CD8-positive, alpha-beta memory T cell (primary cell): ENCODE measurements around the gene LAMC3. TPM values are rescaled to one million over a fixed set of nuclear protein-coding genes. Genes with fewer than 3 reads are reported as not detected.
A peak's percentile ranks its signal among the peaks of the same experiment; 100 is the strongest.

Experiments used
- CTCF ChIA-PET: fragments of 350-600 bp; sonication (Branson Sonifier 250); formaldehyde crosslinking; loops from one replicate; lab custom pipeline; 2021; ENCODE audit warnings: antibody characterized with exemption; lab: Charles Lee
- POLR2A ChIA-PET: fragments of 350-600 bp; sonication (Branson Sonifier 250); formaldehyde crosslinking; loops from one replicate; lab custom pipeline; 2021; ENCODE audit warnings: antibody characterized with exemption; lab: Charles Lee
- DNase-seq, 5 donors: peaks; one replicate each; pipeline versions ENCODE4 v3.0.0 to v3.0.0-alpha.2; 2020 to 2022; ENCODE audit warnings: mixed read lengths in 1 of 5
- H3K27ac ChIP-seq: one replicate; pipeline ENCODE4 v1.7.0; 2013; ENCODE audit warnings: low read depth, mild to moderate bottlenecking, low read length, moderate library complexity
- H3K27me3 ChIP-seq: 2 replicates; pipeline ENCODE4 v1.7.0; 2013; ENCODE audit warnings: low read length, mild to moderate bottlenecking; ENCODE audit not compliant: insufficient read depth, poor library complexity, severe bottlenecking
- H3K36me3 ChIP-seq: 2 replicates; pipeline ENCODE4 v1.7.0; 2013; ENCODE audit warnings: mild to moderate bottlenecking, low read length, moderate library complexity; ENCODE audit not compliant: insufficient read depth
- H3K4me1 ChIP-seq: 2 replicates; pipeline ENCODE4 v1.7.0; 2013; ENCODE audit warnings: mild to moderate bottlenecking, low read length, moderate library complexity; ENCODE audit not compliant: insufficient read depth
- H3K4me3 ChIP-seq: 2 replicates; pipeline ENCODE4 v1.7.0; 2013; ENCODE audit warnings: mild to moderate bottlenecking, low read length
- H3K9me3 ChIP-seq: 2 replicates; pipeline ENCODE4 v1.7.0; 2013; ENCODE audit warnings: mild to moderate bottlenecking, low read length
- H3K27ac Mint-ChIP-seq, 8 donors: one replicate each; pipeline ENCODE4 v1.8.0; 2020 to 2021; ENCODE audit warnings: mixed read lengths in 8 of 8, mild to moderate bottlenecking in 6 of 8, inconsistent platforms in 3 of 8, moderate library complexity in 3 of 8
- H3K27me3 Mint-ChIP-seq, 2 donors: one replicate each; pipeline ENCODE4 v1.8.0; 2020 to 2021; ENCODE audit warnings: mixed read lengths in 2 of 2, mild to moderate bottlenecking in 1 of 2, moderate library complexity in 1 of 2
- H3K36me3 Mint-ChIP-seq, 3 donors: one replicate each; pipeline ENCODE4 v1.8.0; 2020 to 2021; ENCODE audit warnings: mixed read lengths in 3 of 3, inconsistent platforms in 1 of 3, mild to moderate bottlenecking in 1 of 3
- H3K4me1 Mint-ChIP-seq, 3 donors: one replicate each; pipeline ENCODE4 v1.8.0; 2020 to 2021; ENCODE audit warnings: mixed read lengths in 3 of 3, inconsistent platforms in 1 of 3, mild to moderate bottlenecking in 1 of 3
- H3K4me3 Mint-ChIP-seq, 7 donors: one replicate each; pipeline ENCODE4 v1.8.0; 2020 to 2021; ENCODE audit warnings: mixed read lengths in 7 of 7, mild to moderate bottlenecking in 6 of 7, moderate library complexity in 4 of 7, inconsistent platforms in 2 of 7
- H3K9me3 Mint-ChIP-seq, 5 donors: one replicate each; pipeline ENCODE4 v1.8.0; 2020 to 2022; ENCODE audit warnings: mixed read lengths in 5 of 5, mild to moderate bottlenecking in 3 of 5, moderate library complexity in 2 of 5, inconsistent platforms in 1 of 5
- polyA plus RNA-seq: library from polyadenylated mRNA; unstranded; fragments of 300-500 nt; fragmentation: Illumina TruSeq; gene quantifications from one replicate; pipeline ENCODE4 v1.2.3, GENCODE V29; 2021
- total RNA-seq, 2 experiments: library from RNA; stranded (reverse); gene quantifications; one replicate each; pipeline ENCODE4 v1.2.3, GENCODE V29; 2021

Gene LAMC3
- total and polyA plus RNA-seq, 3 experiments from 2014 or later: 0.04 to 0.07 TPM; not detected in 1

DNA sequence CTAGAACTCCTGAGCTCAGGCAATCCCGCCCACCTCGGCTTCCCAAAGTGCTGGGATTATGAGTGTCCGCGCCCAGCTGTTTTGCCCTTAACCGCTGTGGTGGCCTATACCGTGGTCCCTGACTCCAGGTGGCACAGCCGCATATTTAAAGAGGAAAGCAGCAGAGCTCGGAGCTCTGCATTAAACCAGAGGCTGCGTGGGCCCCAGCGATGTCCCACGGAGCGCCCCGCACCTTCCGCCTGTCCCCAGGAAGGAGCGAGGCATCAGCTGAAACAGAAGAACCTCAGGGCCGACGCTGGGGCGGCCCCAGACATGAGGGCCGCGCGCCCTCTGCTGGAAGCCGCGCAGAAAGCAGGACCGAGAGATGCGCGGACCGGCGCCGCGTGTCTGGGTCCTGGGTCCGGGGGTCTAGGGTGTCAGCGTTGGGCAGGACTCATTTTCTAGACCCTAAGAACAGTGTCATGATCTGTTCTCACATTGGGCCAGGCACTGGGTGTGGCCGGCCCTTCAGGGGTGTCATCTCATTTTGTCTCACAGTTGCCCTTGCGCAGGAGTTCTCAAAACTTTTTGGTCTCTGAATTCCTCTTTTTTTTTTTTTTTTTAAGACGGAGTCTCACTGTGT, 37.7 kb downstream of the LAMC3 start:
- peaks cover 27% of the 10 kb centered on the region for H3K27me3 ChIP-seq
- CTCF ChIA-PET: interaction anchor here (0.6 to 2.4 kb wide), 23 partner anchors 9 to 928 kb away, joined by 3 to 24 read pairs (median 4); no protein-coding TSS in a partner anchor

DNA sequence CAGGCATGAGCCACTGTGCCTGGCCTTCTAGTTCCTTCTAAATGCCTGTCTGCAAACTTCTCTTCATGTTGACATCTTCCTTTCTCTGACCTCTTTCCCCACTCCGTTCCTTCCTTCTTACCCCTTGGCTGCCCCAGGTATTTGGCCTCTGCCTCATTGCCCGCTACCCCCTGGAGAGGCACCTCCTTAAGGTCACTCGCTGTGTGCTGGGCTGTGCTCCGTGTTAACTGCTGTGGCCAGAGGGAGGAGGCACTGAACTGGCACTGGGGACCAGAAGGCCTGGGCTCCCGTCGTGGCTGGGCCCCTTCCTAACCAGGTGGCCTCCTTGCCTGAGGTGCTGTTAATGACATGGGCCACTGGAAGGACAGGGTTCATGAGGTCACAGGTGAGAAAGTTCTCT, 39.4 kb downstream of the LAMC3 start:
- Histone ChIP-seq H3K27ac (no peak overlapping the region), H3K9me3 (no peaks in the 10 kb centered on the region), H3K4me3 (no peak overlapping the region), H3K27me3 (peaks cover 40% of the 10 kb centered on the region), H3K4me1 (peaks cover 4% of the 10 kb centered on the region), H3K36me3 (no peaks in the 10 kb centered on the region)
- CTCF ChIA-PET: no interaction called here
- H3K4me1 Mint-ChIP-seq: peaks cover 0 to 5% (median 2%) of the 10 kb centered on the region in 3 donors
- H3K9me3 Mint-ChIP-seq: no peaks in the 10 kb centered on the region
- no peak for DNase-seq
- POLR2A ChIA-PET: no interaction called here
- peaks cover 7 to 14% of the 10 kb centered on the region in 2 donors for H3K27me3 Mint-ChIP-seq
- H3K27ac Mint-ChIP-seq: no peak overlapping the region
- H3K4me3 Mint-ChIP-seq: no peak overlapping the region
- no peaks in the 10 kb centered on the region for H3K36me3 Mint-ChIP-seq

More for the DNA sequence above, 37.7 kb downstream of the LAMC3 start:
- Mint-ChIP-seq H3K4me3 (peak overlapping the region in 2 of 7 donors; percentile 18 to 38), H3K27me3 (peaks cover 5 to 14% of the 10 kb centered on the region in 2 donors), H3K9me3 (no peaks in the 10 kb centered on the region), H3K27ac (no peak overlapping the region), H3K36me3 (no peaks in the 10 kb centered on the region), H3K4me1 (peaks cover 0 to 5% (median 2%) of the 10 kb centered on the region in 3 donors)
- Histone ChIP-seq H3K4me1 (peaks cover 4% of the 10 kb centered on the region), H3K4me3 (no peak overlapping the region), H3K9me3 (no peaks in the 10 kb centered on the region), H3K36me3 (no peaks in the 10 kb centered on the region), H3K27ac (no peak overlapping the region)
- DNase-seq: peak; percentile 38 to 72 (median 53)
- POLR2A ChIA-PET: no interaction called here

DNA sequence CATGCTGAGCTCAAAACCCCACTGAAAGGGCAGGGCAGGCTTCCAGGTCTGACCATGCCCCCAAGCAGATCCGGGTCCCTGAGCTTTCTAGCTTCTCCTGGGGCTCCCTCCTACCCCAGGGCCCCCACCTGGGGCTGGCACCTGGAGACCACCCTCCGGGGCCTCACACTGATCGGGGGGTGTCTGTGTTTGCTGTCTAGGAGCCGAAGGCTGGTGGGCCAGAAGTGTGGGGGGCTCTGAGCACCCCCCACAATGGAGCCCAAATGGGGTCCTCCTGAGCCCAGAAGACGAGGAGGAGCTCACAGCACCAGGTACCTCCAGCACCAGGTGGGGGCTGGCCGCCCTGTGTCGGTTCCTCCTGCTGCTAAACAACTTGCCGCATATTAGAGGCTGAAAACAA, 39.8 kb downstream of the LAMC3 start:
- Histone ChIP-seq H3K27me3 (peaks cover 40% of the 10 kb centered on the region), H3K36me3 (no peaks in the 10 kb centered on the region), H3K4me1 (peaks cover 4% of the 10 kb centered on the region), H3K4me3 (no peak overlapping the region), H3K9me3 (no peaks in the 10 kb centered on the region), H3K27ac (no peak overlapping the region)
- CTCF ChIA-PET: interaction anchor here (1.0 kb wide), 1 partner anchor 9 kb away, joined by 3 read pairs; no protein-coding TSS in a partner anchor
- Mint-ChIP-seq H3K27ac (peak overlapping the region in 1 of 8 donors; percentile 29), H3K9me3 (no peaks in the 10 kb centered on the region), H3K4me3 (no peak overlapping the region), H3K27me3 (peaks cover 7 to 14% of the 10 kb centered on the region in 2 donors), H3K36me3 (no peaks in the 10 kb centered on the region), H3K4me1 (peaks cover 0 to 5% (median 2%) of the 10 kb centered on the region in 3 donors)
- no peak for DNase-seq
- POLR2A ChIA-PET: no interaction called here

DNA sequence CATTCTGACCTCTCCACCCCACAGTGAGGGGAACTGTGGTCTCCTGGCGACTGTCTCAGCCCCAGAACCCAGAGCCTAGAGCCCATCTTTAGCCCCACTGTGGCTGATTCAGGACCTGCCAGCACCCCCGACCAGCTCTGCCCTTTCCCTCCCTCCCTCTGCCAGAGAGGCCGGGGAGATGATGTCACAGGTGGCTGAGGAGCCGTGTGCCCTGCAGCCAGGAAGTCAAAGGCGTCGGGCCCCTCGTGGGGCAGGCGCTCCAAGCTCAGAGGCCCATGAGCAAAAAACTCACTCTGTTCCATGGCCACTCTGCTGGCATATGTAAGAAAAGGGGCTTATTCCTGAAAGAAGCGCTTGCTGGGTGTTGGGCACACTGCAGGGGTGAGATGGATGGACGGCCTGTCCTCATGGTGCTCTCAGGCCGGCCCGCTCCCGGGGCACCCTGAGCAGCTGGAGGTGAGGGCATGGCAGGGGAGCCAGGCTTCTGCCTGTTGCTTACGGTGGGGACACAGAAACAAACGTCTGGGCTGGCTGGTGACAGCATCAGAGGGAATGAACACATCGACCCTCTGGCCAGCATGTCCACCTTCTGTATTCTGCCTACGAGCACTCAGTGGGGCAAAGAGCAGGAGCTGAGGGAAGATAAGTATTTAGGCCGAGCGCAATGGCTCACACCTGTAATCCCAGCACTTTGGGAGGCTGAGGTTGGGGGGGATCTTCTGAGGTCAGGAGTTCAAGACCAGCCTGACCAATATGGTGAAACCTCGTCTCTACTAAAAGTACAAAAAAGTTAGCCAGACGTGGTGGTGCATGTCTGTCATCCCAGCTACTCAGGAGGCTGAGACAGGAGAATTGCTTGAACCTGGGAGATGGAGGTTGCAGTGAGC, 41.1 kb downstream of the LAMC3 start:
- Mint-ChIP-seq H3K9me3 (no peaks in the 10 kb centered on the region), H3K36me3 (no peaks in the 10 kb centered on the region), H3K27ac (no peak overlapping the region), H3K27me3 (peaks cover 10 to 14% of the 10 kb centered on the region in 2 donors), H3K4me1 (peaks cover 0 to 5% (median 2%) of the 10 kb centered on the region in 3 donors), H3K4me3 (no peak overlapping the region)
- ChIA-PET CTCF (interaction anchor here (1.0 kb wide), 1 partner anchor 8 kb away, joined by 3 read pairs; no protein-coding TSS in a partner anchor), POLR2A (no interaction called here)
- Histone ChIP-seq H3K4me1 (peaks cover 4% of the 10 kb centered on the region), H3K27me3 (peaks cover 45% of the 10 kb centered on the region), H3K27ac (no peak overlapping the region), H3K9me3 (no peaks in the 10 kb centered on the region), H3K36me3 (no peaks in the 10 kb centered on the region), H3K4me3 (no peak overlapping the region)
- DNase-seq: no peak

DNA sequence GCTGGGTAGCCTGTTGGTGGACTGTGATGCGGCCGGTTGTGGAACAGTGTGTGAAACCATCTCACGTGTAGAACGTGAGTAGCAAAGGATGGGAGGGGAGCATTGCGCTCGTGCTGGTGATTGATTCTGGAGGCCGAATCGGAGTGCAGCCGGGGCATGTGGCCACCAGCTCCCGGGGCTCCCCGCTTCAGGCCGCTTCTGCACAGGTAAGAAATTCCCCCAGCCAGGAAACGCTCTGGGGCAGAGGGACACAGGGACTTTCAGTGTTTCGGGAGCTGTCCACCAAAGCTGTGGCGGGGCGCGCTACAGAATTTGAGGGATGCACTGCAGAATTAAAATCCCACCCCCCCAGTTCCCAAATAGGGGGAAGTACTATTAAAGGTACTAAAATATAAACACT, 41.9 kb downstream of the LAMC3 start:
- CTCF ChIA-PET: no interaction called here
- H3K4me3 ChIP-seq: no peak overlapping the region
- no peak overlapping the region for H3K27ac ChIP-seq
- H3K36me3 ChIP-seq: no peaks in the 10 kb centered on the region
- POLR2A ChIA-PET: no interaction called here
- Mint-ChIP-seq H3K9me3 (no peaks in the 10 kb centered on the region), H3K36me3 (no peaks in the 10 kb centered on the region), H3K4me3 (no peak overlapping the region), H3K4me1 (peaks cover 0 to 5% (median 2%) of the 10 kb centered on the region in 3 donors), H3K27me3 (peaks cover 10 to 14% of the 10 kb centered on the region in 2 donors), H3K27ac (no peak overlapping the region)
- no peaks in the 10 kb centered on the region for H3K9me3 ChIP-seq
- peaks cover 46% of the 10 kb centered on the region for H3K27me3 ChIP-seq
- no peak for DNase-seq
- peaks cover 4% of the 10 kb centered on the region for H3K4me1 ChIP-seq

DNA sequence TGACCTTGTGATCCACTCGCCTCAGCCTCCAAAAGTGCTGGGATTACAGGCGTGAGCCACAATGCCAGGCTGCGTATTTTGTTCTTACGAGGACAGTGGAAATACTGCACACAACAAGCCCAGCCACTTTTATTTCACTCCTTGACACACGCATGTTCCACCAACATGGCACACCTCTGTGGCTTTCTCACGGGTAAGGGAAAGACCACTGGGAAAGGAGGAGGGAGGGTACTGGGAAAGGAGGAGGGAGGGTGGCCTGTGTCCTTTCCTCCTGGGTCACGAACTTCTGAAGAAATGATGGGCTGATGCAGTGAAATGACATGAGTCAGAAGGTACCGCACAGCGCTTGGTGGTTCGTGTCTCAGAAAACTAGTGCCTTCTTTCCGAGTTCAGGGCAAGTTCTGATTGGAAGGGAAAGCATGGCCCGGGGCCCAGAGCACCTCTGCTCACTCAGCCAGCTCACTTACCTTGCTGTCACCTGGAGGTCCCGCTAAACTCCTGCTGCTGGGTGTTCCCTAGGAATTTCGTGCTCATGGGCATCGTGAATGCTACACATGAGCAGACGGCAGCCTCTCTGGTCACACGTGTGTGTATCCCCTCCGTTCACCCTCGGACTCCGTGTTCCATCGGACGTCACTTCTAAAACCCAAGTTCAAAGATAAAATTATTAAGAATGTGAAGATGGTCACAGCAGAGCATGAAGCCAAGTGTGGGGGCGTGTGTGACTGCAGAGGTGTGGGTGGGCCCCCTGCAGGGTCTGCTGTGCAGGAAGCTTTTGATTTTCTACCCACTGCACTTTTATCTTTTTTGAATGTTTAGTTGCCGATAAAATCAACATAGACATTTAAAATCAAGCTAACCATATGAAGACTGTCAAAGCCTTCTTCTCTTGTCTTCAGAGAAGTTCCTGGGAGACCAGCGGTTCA, 42.9 kb downstream of the LAMC3 start:
- no peaks in the 10 kb centered on the region for H3K4me1 ChIP-seq
- ChIA-PET CTCF (no interaction called here), POLR2A (no interaction called here)

DNA sequence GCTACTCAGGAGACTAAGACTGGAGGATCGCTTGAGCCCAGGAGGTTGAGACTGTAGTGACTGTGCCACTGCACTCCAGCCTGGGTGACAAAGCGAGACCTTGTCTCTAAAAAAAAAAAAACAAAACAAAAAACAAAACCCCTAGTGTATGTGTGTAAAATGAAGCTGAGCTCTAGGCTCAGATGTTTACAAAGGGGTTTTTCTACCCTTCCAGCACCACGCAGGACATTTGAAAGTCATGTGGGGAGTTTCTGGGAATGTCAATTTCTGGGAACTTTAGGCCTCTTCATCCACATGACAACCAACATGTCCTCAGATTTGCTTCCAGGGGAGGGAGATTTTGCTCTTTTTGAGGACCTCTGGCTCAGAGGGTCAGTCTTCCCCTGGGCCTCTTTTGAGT, 44.9 kb downstream of the LAMC3 start:
- Mint-ChIP-seq H3K27me3 (peaks cover 5 to 9% of the 10 kb centered on the region in 2 donors), H3K9me3 (no peaks in the 10 kb centered on the region), H3K4me3 (no peak overlapping the region), H3K27ac (no peak overlapping the region), H3K36me3 (no peaks in the 10 kb centered on the region), H3K4me1 (no peaks in the 10 kb centered on the region)
- Histone ChIP-seq H3K4me3 (no peak overlapping the region), H3K27ac (no peak overlapping the region), H3K27me3 (peaks cover 38% of the 10 kb centered on the region), H3K9me3 (no peaks in the 10 kb centered on the region), H3K36me3 (no peaks in the 10 kb centered on the region), H3K4me1 (no peaks in the 10 kb centered on the region)
- ChIA-PET POLR2A (no interaction called here), CTCF (no interaction called here)
- no peak for DNase-seq

More for the DNA sequence above, 42.9 kb downstream of the LAMC3 start:
- peaks cover 0 to under 1% (median 0%) of the 10 kb centered on the region in 3 donors for H3K4me1 Mint-ChIP-seq
- H3K27me3 ChIP-seq: peaks cover 46% of the 10 kb centered on the region
- no peaks in the 10 kb centered on the region for H3K36me3 ChIP-seq
- H3K9me3 ChIP-seq: no peaks in the 10 kb centered on the region
- H3K27ac ChIP-seq: no peak overlapping the region
- DNase-seq: no peak
- no peak overlapping the region for H3K4me3 Mint-ChIP-seq
- H3K4me3 ChIP-seq: no peak overlapping the region
- H3K9me3 Mint-ChIP-seq: no peaks in the 10 kb centered on the region
- peaks cover 9 to 14% of the 10 kb centered on the region in 2 donors for H3K27me3 Mint-ChIP-seq
- no peaks in the 10 kb centered on the region for H3K36me3 Mint-ChIP-seq
- no peak overlapping the region for H3K27ac Mint-ChIP-seq
